GM12864 (cell line): ENCODE results near the gene PSMD5.

ENCODE experiments used
- DNase-seq: peaks from one replicate; pipeline ENCODE4 v3.0.0-alpha.2; 2011; ENCODE audit warnings: low read depth
- H3K4me3 ChIP-seq: 2 replicates; pipeline ENCODE4 v1.5.1; 2011; ENCODE audit warnings: mild to moderate bottlenecking, low read depth, low read length, control low read depth
- TF ChIP-seq, protein P1 (sequence below): IDR thresholded peaks from 2 replicates; pipeline ENCODE4 v1.5.1; 2011; ENCODE audit warnings: low read depth, mild to moderate bottlenecking, moderate library complexity, low read length, control low read depth, inconsistent platforms; ENCODE audit errors: missing control alignments

Gene PSMD5

DNA sequence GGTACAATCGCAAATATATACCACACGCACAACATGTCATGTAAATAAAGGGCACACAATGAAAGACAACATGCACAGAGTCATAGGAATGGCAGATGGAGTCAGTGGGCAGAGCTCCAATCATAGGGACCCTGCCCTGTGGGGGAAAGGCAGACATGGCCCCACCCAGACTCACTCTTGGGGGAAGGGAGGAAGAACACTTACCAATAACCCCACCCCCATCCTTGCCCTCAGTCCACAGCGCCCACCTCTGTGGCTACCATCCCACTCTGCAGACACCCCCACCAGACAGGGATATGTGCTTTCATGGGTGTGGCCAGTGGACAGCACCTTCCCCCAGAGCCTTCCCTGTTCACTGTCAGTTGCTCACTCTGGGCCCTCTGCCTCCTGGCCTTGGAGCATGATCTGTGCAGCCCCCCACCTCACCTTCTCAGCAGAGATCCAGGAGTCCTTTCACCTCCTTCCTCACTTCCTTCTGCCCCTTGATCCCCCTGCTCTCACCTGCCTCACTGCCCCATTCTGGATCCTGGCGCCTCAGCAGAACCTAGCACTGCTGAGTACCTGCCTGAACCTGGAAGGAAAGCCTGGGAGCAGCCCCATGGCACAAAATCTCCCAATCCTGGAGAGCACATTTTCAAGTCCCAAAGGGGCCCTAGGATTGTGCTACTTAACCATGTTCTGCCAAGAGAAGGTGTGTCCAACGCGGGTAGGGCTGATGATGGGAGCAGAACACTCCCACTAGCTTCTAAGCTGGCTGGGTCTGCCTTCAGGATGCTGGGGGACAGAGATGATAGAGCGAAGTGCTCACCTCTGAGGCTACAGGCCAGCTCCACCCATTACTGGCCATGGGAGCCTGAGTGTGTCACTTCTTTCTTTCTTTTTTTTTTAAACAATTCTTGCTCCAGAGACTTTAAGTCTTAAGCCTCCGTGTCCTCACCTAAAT lies 35.7 kb upstream of the PSMD5 start:
- no peak for DNase-seq
- TF ChIP-seq, protein P1, sequence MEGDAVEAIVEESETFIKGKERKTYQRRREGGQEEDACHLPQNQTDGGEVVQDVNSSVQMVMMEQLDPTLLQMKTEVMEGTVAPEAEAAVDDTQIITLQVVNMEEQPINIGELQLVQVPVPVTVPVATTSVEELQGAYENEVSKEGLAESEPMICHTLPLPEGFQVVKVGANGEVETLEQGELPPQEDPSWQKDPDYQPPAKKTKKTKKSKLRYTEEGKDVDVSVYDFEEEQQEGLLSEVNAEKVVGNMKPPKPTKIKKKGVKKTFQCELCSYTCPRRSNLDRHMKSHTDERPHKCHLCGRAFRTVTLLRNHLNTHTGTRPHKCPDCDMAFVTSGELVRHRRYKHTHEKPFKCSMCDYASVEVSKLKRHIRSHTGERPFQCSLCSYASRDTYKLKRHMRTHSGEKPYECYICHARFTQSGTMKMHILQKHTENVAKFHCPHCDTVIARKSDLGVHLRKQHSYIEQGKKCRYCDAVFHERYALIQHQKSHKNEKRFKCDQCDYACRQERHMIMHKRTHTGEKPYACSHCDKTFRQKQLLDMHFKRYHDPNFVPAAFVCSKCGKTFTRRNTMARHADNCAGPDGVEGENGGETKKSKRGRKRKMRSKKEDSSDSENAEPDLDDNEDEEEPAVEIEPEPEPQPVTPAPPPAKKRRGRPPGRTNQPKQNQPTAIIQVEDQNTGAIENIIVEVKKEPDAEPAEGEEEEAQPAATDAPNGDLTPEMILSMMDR = no peak
- H3K4me3 ChIP-seq = peak overlapping the region; percentile 70

DNA sequence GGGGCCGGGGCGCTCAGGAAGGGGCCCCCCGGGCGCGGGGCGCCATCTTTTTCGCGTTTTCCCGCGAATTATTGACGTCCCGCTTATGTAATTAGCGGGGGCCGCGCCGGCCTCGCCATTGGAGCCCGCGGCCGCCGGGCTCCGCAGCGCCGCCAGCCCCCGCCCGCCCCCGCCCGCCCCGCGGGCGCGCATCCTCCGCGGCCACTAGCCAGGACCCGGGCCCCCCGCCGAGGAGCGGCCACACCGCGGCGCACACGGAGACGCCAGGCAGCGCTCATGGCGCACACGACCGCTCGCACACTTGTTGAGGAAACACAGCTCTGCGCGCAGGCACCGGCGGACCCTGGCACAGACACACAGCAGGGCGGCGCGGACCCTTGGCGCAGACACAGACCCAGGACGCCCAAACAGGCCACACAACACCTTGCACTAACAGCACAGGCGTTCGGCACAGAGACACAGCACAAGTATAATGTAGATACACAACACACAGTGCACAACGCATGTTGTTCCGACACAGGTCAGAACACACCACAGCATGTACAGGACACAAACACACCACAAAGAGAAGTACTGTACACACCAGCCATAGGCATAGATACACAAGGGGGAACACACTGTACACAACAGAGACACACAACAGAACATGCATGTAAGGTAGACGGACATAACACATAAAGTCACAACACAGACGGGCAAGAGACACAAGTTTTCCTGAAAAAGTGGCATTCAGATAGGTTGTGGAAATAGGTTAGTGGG lies 34.7 kb upstream of the PSMD5 start:
- DNase-seq = no peak
- TF ChIP-seq, protein P1 = peak; percentile 21
- peak overlapping the region; percentile 70 for H3K4me3 ChIP-seq

DNA sequence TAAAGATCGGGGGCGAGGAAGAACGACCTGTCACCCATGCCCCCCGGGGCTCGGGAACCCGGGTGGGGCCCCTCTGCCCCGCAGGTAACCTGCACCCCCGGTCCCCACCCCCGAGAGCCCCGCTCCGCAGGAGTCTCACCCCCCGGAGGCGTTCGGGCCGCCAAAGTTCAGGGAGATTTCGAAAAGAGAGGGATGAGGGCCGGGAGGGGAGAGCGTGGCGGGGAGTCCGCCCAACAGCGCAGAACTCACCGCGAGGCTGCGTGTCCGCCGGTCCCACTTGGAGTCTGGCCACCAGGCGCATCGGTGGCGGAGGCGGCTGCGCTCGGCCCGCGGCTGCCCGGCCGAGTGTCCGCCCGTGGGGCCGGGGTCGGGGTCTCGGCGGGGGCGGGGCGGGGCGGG lies 34.1 kb upstream of the PSMD5 start, which contains the start of gene PHF19:
TSS of gene PHF19 (minus strand) at position 347 of the 399 bp plus-strand sequence. CDS start 2,447 bp downstream, outside the sequence.
- TF ChIP-seq, protein P1 = peak; percentile 11
- no peak for DNase-seq

DNA sequence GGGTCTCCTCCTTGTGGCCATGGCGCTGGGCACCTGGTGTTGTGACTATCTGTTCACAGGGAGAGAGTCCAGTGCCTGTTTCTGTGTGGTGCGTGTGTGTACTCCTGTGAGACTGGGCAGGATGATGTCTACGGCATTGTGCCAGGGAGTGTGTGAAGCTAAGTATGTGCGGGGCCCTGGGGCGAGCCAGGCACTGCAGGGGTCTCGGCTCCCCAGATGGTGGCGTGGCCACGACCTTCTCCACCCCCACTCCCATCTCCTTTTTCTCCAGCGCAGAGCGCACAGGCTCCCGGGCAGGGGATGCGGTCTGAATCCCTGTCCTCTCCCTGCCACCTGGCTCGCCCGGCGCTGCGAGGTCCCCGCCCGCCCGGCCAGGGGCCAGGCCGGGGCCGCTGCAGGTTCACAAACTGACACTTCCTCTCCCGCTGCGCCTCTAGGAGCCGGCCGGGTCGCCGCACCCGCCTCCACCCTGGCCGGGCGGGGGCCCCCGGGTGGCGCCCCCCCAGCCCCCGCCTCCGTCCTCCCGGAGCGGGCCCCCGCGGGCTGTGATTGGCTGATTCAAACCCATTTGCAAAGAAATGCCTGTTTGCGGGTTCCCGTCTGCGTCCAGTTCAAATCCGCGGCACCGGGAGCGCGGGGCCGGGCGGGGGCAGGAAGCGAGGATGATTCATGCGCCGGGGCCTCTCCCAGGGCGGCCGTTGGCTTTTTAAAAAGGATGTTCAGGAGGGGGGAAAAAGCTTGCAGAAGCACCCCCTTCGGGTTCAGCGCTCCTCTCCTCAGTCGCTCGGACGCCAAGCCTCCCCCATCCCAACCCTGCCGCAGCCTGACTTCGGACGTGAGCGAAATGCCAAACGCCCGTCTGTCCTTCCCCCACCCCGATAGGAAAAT lies 33.5 kb upstream of the PSMD5 start:
- TF ChIP-seq, protein P1 = no peak
- DNase-seq = no peak
- H3K4me3 ChIP-seq = peak overlapping the region; percentile 70

More for the DNA sequence above, 34.1 kb upstream of the PSMD5 start, which contains the start of gene PHF19:
- H3K4me3 ChIP-seq = peak within 1 kb of the TSS; percentile 70

DNA sequence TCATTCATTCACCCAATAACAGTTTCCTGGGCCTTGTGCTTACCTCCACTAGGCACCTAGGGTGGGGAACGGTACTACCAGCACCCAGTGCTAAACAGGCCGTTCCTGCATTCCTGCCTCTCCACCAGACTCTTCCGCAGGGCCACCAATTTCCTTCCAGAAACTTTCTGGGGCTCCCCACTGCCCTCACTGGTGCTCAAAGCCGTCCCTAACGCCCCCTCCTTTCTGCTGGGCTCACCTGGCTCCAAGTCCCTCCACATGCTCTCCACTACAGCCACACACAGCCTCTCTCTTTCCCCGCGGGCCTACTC lies 32.9 kb upstream of the PSMD5 start:
- TF ChIP-seq, protein P1 = no peak
- no peak for DNase-seq
- H3K4me3 ChIP-seq = peak overlapping the region; percentile 70

DNA sequence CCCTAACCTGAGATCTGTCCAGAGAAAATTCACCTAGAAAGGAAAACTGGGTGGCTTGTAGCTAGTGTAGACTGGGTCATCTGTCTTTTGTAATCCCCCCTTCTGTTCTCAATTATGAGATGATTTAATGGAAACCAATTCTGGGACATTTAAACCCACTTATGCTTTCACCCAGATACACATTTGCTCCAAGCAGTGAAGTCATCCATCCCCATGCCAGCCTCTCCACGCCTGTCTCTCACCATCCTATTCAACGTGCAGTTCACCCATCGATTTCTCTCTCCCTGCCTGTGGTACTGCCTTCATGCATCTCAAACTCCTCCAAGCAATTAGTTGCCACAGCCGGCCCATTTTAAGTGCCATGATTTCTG lies 32.5 kb upstream of the PSMD5 start:
- H3K4me3 ChIP-seq = peak overlapping the region; percentile 70
- DNase-seq = no peak
- TF ChIP-seq, protein P1 = no peak
